Parietal lobe (tissue), 1 donor: ENCODE results near the gene ZNF76. TPM values are rescaled to one million over a fixed set of nuclear protein-coding genes. Genes with fewer than 3 reads are reported as not detected.

Source experiments
- total RNA-seq: library from RNA; depleted of rRNA; stranded (reverse); fragments of >200 nt; gene quantifications from one replicate; pipeline ENCODE4 v1.2.3, GENCODE V29; 2014

Gene ZNF76
- total RNA-seq: 20.7 TPM

DNA sequence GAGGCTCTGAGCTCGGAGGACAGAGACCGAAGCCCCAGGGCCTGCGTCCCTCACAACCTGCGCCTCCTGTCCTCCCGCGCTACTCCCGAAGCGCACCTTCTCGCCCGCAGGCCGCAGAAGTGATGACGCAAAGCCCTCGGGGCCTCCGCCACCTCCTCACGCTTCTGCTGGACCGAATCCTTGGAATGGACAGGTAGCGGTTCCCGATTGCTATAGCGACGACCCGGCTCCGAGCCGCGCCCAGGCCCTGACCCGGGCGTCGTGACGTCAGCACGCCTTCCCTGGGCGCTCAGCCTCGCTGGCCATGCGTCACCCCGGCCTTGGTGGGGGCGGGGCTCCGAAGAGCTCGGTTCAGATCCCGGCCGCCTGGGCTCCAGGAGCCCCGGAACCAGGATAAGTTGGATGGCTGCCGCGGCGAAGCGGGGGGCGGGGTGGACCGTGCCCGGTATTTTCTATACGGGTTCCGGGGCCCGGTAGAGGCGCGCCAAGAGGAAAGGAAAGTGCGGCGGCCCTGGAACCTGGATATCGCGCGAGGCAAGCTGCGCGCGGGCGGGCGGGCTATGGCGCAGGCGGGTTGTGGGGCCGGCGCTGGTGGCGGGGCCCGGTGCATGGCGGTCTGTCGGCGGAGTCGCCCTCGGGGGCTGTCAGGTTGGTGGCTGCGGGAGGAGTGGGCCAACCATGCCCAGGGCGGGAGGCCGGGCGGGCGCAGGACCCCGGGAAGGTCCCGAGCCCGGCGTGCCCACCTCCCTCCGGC, at the start of gene ZNF76:
ZNF76 (plus strand) TSS at position 542 of the 754 bp plus-strand sequence. CDS start 21,417 bp downstream, outside the sequence.

DNA sequence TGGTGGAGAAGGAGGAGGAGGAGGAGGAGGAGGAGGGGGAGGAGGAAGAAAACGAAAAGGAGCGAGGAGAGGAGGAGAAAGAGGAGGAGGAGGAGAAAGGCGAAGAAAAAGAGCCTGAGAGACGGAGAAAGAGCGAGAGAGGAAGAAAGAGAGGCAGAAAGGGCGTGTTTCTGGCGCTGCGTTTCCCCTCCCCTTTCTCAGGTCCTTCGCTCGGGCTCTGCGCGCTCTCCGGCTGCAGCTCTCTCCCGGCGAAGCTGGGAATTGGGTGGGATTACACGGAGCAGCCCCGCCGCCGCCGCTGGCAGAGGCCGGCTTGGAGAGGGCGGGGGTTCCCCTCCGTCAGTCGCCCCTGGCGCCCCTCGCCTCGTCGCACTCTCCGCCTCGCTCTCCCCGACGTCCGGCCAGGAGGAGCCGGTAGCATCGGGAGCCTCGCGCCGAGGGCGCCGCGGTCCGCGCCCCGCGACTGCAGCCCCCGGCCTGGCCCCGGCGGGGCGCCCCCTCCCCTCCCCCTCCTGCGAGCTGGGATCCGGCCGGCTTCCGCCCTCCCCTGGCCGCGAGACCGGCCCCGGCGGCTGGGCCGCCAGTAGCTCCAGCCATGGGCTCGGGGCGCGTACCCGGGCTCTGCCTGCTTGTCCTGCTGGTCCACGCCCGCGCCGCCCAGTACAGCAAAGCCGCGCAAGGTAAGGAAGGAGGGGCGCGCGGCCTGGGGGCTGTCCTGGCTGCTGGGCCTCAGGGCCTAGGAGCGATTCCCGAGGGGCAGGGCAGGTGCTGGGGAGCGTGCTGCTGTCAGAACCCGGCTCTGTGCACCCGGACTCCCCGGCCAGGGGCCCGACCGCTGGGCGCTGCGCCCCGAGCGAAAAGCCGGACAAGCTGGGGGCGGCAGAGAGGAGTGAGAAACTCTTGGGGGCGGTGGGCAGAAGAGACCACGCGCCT, 45.4 kb upstream of the ZNF76 start, which contains the start of gene SCUBE3:
SCUBE3 (plus strand) TSS at position 133 of the 933 bp plus-strand sequence; CDS start at position 596, 463 bp downstream.

DNA sequence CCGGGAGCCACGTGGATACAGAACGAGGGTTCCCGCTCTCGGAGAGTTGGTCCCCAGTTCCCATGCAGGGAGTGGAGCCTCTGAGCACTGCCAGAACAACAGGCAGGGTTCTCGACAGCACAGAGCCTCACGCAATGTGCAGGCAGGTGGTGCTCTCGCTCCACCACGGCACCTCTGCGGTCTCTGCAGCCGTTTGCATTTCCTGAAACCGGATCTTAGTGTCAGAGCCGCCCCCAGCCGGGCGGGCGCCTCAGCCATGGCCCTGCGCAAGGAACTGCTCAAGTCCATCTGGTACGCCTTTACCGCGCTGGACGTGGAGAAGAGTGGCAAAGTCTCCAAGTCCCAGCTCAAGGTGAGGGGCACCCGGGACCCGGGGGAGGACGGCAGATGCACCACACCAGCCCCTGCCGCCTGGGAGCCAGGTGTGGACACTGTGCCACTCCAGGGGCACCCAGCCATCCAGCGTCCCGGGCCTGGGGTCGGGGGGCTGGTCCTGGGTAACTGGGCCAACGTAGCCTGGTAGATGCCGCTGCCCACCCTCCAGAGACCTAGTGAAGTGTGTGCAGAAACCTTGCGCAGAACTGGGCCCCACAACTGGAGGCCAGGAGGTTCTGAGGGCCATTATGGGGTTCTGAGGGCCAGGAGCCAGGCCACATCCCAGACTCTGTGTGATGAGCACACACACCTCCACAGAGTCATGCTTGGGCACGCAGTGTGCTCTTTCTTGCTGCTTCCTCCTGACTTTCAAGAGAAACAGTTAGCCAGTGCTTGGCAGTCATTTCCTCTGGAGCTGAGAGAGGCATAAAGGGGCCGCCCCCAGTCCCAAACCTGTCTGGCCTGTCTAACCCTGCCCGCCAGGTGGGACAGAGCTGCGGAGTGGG, 38.3 kb downstream of the ZNF76 start, which contains the start of gene DEF6:
DEF6 (plus strand) TSS at position 218 of the 881 bp plus-strand sequence; CDS start at position 257, 39 bp downstream.

DNA sequence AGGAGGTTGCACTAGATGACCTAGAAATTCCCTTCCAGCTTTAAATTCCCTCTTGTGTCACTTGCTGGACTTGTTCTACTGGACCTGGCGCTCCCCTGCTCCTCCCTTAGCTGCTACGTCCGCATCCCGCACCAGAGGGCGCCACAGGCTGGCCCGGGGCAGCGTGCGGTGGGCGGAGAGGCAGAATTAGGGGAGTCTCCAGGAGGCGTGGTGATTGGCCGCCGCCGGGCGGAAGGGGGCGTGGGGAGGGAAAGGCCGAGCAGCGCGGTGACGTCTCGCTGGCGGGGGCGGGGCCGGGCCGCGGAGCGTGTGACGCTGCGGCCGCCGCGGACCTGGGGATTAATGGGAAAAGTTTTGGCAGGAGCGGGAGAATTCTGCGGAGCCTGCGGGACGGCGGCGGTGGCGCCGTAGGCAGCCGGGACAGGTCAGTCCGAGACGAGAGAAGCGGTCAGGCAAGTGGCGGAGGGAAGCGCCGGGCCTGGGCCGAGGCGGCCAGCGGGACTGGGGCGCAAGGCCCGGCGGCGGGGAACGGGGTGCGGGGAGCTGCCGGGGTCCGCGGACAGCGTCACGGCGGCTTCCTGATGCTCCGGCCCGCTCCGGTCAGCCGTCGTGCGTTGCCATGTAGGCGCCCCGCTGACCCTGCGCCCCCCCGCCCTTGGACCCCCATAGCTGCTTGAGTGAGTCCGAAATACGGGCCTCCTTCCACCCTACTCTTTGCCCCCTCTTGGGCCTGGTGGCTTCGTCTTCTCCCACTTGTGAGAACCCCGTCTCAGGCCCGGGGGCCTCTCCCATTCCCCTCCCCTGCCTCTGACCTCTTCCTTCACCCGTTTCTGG, 82.9 kb downstream of the ZNF76 start, which contains the start of gene PPARD:
PPARD (plus strand) TSS at position 301 of the 834 bp plus-strand sequence. CDS start 68,530 bp downstream, outside the sequence.

Other genes with a start within 250 kb of the ZNF76 start
- gene TCP11, start 118.4 kb upstream of the ZNF76 start, total RNA-seq: 0.63 TPM
- gene SCUBE3, start 45.8 kb upstream of the ZNF76 start, total RNA-seq: 2.8 TPM
- gene DEF6, start 38.1 kb downstream of the ZNF76 start, total RNA-seq: 1.6 TPM
- gene PPARD, start 82.8 kb downstream of the ZNF76 start, total RNA-seq: 3.8 TPM
- gene FANCE, start 192.6 kb downstream of the ZNF76 start, total RNA-seq: 10.3 TPM
- 1,098 TPM for gene RPL10A, start 208.7 kb downstream of the ZNF76 start, total RNA-seq
- gene TEAD3, start 237.3 kb downstream of the ZNF76 start, total RNA-seq: 0.63 TPM